GM21360 (cell line): Measurements from ENCODE around the gene CFAP77.

Source experiments
- ATAC-seq: cut with Tn5 transposase; IDR thresholded peaks from one replicate; pipeline ENCODE4 v1.9.1; 2021; ENCODE audit warnings: mild to moderate bottlenecking, moderate library complexity; ENCODE audit not compliant: unreplicated experiment

Gene CFAP77

GRCh38 chr9:132514011-132514744 is 104.2 kb downstream of the CFAP77 start:
- no peak for ATAC-seq

- no peak for ATAC-seq
These were observed 104.8 kb downstream of the CFAP77 start for GRCh38 chr9:132514821-132515220.

- no peak for ATAC-seq
These were observed 106.3 kb downstream of the CFAP77 start for GRCh38 chr9:132516301-132516700.

GRCh38 chr9:132516911-132517310 is 106.9 kb downstream of the CFAP77 start:
- no peak for ATAC-seq

GRCh38 chr9:132517815-132518550 is 108.0 kb downstream of the CFAP77 start:
- no peak for ATAC-seq

GRCh38 chr9:132518626-132519025 is 108.6 kb downstream of the CFAP77 start:
- ATAC-seq, result no peak

- no peak for ATAC-seq
These were observed 109.0 kb downstream of the CFAP77 start for GRCh38 chr9:132519033-132519432.

GRCh38 chr9:132520612-132521011 is 110.6 kb downstream of the CFAP77 start:
- ATAC-seq, result no peak

- no peak for ATAC-seq
These were observed 115.5 kb downstream of the CFAP77 start for GRCh38 chr9:132525308-132526023.

- ATAC-seq, result no peak
These were observed 121.2 kb downstream of the CFAP77 start for GRCh38 chr9:132531195-132531594.

- no peak for ATAC-seq
These were observed 121.9 kb downstream of the CFAP77 start for GRCh38 chr9:132531710-132532570.

GRCh38 chr9:132534832-132535231 is 124.8 kb downstream of the CFAP77 start:
- ATAC-seq, result no peak

GRCh38 chr9:132536124-132536523 is 126.1 kb downstream of the CFAP77 start:
- ATAC-seq, result no peak

GRCh38 chr9:132537352-132537751 is 127.3 kb downstream of the CFAP77 start:
- no peak for ATAC-seq

GRCh38 chr9:132538071-132538470 is 128.1 kb downstream of the CFAP77 start:
- ATAC-seq, result no peak

GRCh38 chr9:132539096-132539495 is 129.1 kb downstream of the CFAP77 start:
- no peak for ATAC-seq

- ATAC-seq, result no peak
These were observed 131.0 kb downstream of the CFAP77 start for GRCh38 chr9:132541051-132541450.

GRCh38 chr9:132541870-132542830 is 132.1 kb downstream of the CFAP77 start:
- no peak for ATAC-seq

- ATAC-seq, result no peak
These were observed 133.2 kb downstream of the CFAP77 start for GRCh38 chr9:132543251-132543650.

- no peak for ATAC-seq
These were observed 133.9 kb downstream of the CFAP77 start for GRCh38 chr9:132543960-132544359.
